HG03460 (cell line): Measurements from ENCODE around the gene PTPN7.
"Not testable (repeated sequence)": the region's sequence is repeated elsewhere in the genome, so short reads cannot be mapped to it uniquely, and the experiment has no call there.

Experiments
- ATAC-seq: cut with Tn5 transposase; IDR thresholded peaks from one replicate; pipeline ENCODE4 v1.9.1; 2021; ENCODE audit not compliant: unreplicated experiment

The PTPN7 gene

GRCh38 chr1:202133001-202133400, 27.4 kb downstream of the PTPN7 start:
- no peak for ATAC-seq

GRCh38 chr1:202131956-202132821, 28.2 kb downstream of the PTPN7 start:
- ATAC-seq, result no peak

GRCh38 chr1:202130816-202131522, 29.4 kb downstream of the PTPN7 start:
- ATAC-seq, result no peak

GRCh38 chr1:202130297-202130721, 30.1 kb downstream of the PTPN7 start:
- no peak for ATAC-seq

GRCh38 chr1:202129453-202130296, 30.7 kb downstream of the PTPN7 start:
- ATAC-seq, result no peak

- no peak for ATAC-seq
Observed at GRCh38 chr1:202127836-202128622, 32.4 kb downstream of the PTPN7 start.

- no peak for ATAC-seq
Observed at GRCh38 chr1:202127061-202127460, 33.3 kb downstream of the PTPN7 start.

- no peak for ATAC-seq
Observed at GRCh38 chr1:202126426-202126825, 34.0 kb downstream of the PTPN7 start.

- ATAC-seq, result no peak
Observed at GRCh38 chr1:202125611-202126010, 34.8 kb downstream of the PTPN7 start.

- ATAC-seq, result no peak
Observed at GRCh38 chr1:202124142-202124541, 36.3 kb downstream of the PTPN7 start.

GRCh38 chr1:202123336-202123813, 37.0 kb downstream of the PTPN7 start:
- no peak for ATAC-seq

GRCh38 chr1:202122639-202123335, 37.6 kb downstream of the PTPN7 start, which contains the start of gene GPR37L1:
Gene GPR37L1, plus strand, starts transcription at chr1:202122917. Its CDS starts 47 bp downstream, at chr1:202122964.
- no peak for ATAC-seq

GRCh38 chr1:202121006-202121405, 39.4 kb downstream of the PTPN7 start:
- no peak for ATAC-seq

GRCh38 chr1:202117898-202118371, 42.5 kb downstream of the PTPN7 start:
- no peak for ATAC-seq

GRCh38 chr1:202116287-202116686, 44.1 kb downstream of the PTPN7 start:
- no peak for ATAC-seq

GRCh38 chr1:202113690-202114300, 46.6 kb downstream of the PTPN7 start:
- no peak for ATAC-seq

- ATAC-seq, result no peak
Observed at GRCh38 chr1:202112859-202113689, 47.3 kb downstream of the PTPN7 start.

- ATAC-seq, result not testable (repeated sequence)
Observed at GRCh38 chr1:202111589-202111988, 48.8 kb downstream of the PTPN7 start.
